ENCODE measurements around the gene IFNA13. TPM values are rescaled to one million over a fixed set of nuclear protein-coding genes. Genes with fewer than 3 reads are reported as not detected.

Gene IFNA13
- total RNA-seq, 2 experiments from 2014 or later = not detected

- Mint-ChIP-seq H3K4me3 (no peak overlapping the region), H3K27ac (no peak overlapping the region), H3K36me3 (ENCODE audit: low read depth) (peaks cover 4% of the 10 kb centered on the region), H3K9me3 (peaks cover 2% of the 10 kb centered on the region), H3K27me3 (peaks cover 40% of the 10 kb centered on the region), H3K4me1 (ENCODE audit: low read depth) (peaks cover 13% of the 10 kb centered on the region)
- TF ChIP-seq CTCF (IDR thresholded peaks at IDR 0.05) = no peak
- no peak overlapping the region for H3K27ac ChIP-seq (ENCODE audit: low read depth in 1 of 2, low read length in 2 of 2)
- H3K4me3 ChIP-seq (ENCODE audit: low read length) = no peak overlapping the region
- CTCF ChIA-PET = interaction anchor here (1.2 to 1.4 kb wide), 2 partner anchors 14 to 94 kb away, joined by 3 to 4 read pairs; no protein-coding TSS in a partner anchor
- POLR2A ChIA-PET = no interaction called here
- intact Hi-C loops (cut with DNase I, micrococcal nuclease) = no loop called here
- DNase-seq = no peak
- ATAC-seq (ENCODE audit: poor library complexity) = no peak
- no peaks in the 10 kb centered on the region for H3K27me3 ChIP-seq (ENCODE audit: control insufficient read depth in 1 of 2, insufficient read depth in 2 of 2, low read length in 2 of 2)
- no peaks in the 10 kb centered on the region for H3K4me1 ChIP-seq (ENCODE audit: insufficient read depth, low read length)
- no peaks in the 10 kb centered on the region for H3K9me3 ChIP-seq (ENCODE audit: control insufficient read depth in 1 of 2, insufficient read depth in 1 of 2, low read length in 2 of 2)
- no peaks in the 10 kb centered on the region for H3K36me3 ChIP-seq (ENCODE audit: insufficient read depth, low read length)
Measured at GRCh38 chr9:21340735-21341134, 27.1 kb downstream of the IFNA13 start.

GRCh38 chr9:21336457-21336856, 31.4 kb downstream of the IFNA13 start:
- no peak for TF ChIP-seq CTCF (IDR thresholded peaks at IDR 0.05)
- ChIA-PET POLR2A (interaction anchor here (0.8 kb wide), 1 partner anchor 8 kb away, joined by 3 read pairs; no protein-coding TSS in a partner anchor), CTCF (interaction anchor here (0.9 to 1.5 kb wide), 2 partner anchors 10 to 96 kb away, joined by 3 read pairs; no protein-coding TSS in a partner anchor)
- H3K9me3 Mint-ChIP-seq = peaks cover 2% of the 10 kb centered on the region
- H3K4me1 ChIP-seq (ENCODE audit: insufficient read depth, low read length) = peaks cover 23% of the 10 kb centered on the region
- ATAC-seq (ENCODE audit: poor library complexity) (no peak), DNase-seq (peak in 1 of 14 experiments; percentile 23)
- no peak overlapping the region for H3K4me3 ChIP-seq (ENCODE audit: low read length)
- intact Hi-C loops (cut with DNase I, micrococcal nuclease) = loop anchor here in 1 of 2 experiments (10.0 kb wide), 2 partner anchors 218 to 368 kb away; no protein-coding TSS in a partner anchor
- peak overlapping the region; percentile 94 for H3K4me3 Mint-ChIP-seq
- H3K36me3 Mint-ChIP-seq (ENCODE audit: low read depth) = peaks cover 46% of the 10 kb centered on the region
- peaks cover 8% of the 10 kb centered on the region for H3K27me3 Mint-ChIP-seq
- peak overlapping the region; percentile 96 for H3K27ac Mint-ChIP-seq
- H3K27me3 ChIP-seq (ENCODE audit: control insufficient read depth in 1 of 2, insufficient read depth in 2 of 2, low read length in 2 of 2) = no peaks in the 10 kb centered on the region
- no peak overlapping the region for H3K27ac ChIP-seq (ENCODE audit: low read depth in 1 of 2, low read length in 2 of 2)
- H3K36me3 ChIP-seq (ENCODE audit: insufficient read depth, low read length) = peaks cover 4% of the 10 kb centered on the region
- H3K9me3 ChIP-seq (ENCODE audit: control insufficient read depth in 1 of 2, insufficient read depth in 1 of 2, low read length in 2 of 2) = no peaks in the 10 kb centered on the region
- H3K4me1 Mint-ChIP-seq (ENCODE audit: low read depth) = peaks cover 53% of the 10 kb centered on the region

- intact Hi-C loops (cut with DNase I, micrococcal nuclease) = loop anchor here (5.0 to 10.0 kb wide), 3 partner anchors 220 to 467 kb away; partner anchors contain the start of gene MTAP (in 1 of the 2)
- DNase-seq (peak; percentile 72 to 94 (median 83)), ATAC-seq (ENCODE audit: poor library complexity) (peak; percentile 83)
- POLR2A ChIA-PET = interaction anchor here (0.5 to 2.6 kb wide), 12 partner anchors 9 to 713 kb away, joined by 3 to 11 read pairs (median 4); partner anchors contain the start of genes MLLT3 and MTAP
- H3K27me3 ChIP-seq (ENCODE audit: control insufficient read depth in 1 of 2, insufficient read depth in 2 of 2, low read length in 2 of 2) = no peaks in the 10 kb centered on the region
- H3K4me3 ChIP-seq (ENCODE audit: low read length) = peak within 1 kb of the TSS; percentile 70
- CTCF ChIA-PET = interaction anchor here (1.2 to 3.9 kb wide), 4 partner anchors 9 to 120 kb away, joined by 4 to 20 read pairs (median 10); no protein-coding TSS in a partner anchor
- peak within 1 kb of the TSS; percentile 89 to 94 for H3K27ac ChIP-seq (ENCODE audit: low read depth in 1 of 2, low read length in 2 of 2)
- peaks cover 27% of the 10 kb centered on the region for H3K4me1 ChIP-seq (ENCODE audit: insufficient read depth, low read length)
- Mint-ChIP-seq H3K9me3 (peaks cover 2% of the 10 kb centered on the region), H3K27ac (peak within 1 kb of the TSS; percentile 96), H3K4me1 (ENCODE audit: low read depth) (peaks cover 68% of the 10 kb centered on the region), H3K36me3 (ENCODE audit: low read depth) (peaks cover 59% of the 10 kb centered on the region), H3K4me3 (peak within 1 kb of the TSS; percentile 94), H3K27me3 (no peaks in the 10 kb centered on the region)
- peaks cover 11% of the 10 kb centered on the region for H3K36me3 ChIP-seq (ENCODE audit: insufficient read depth, low read length)
- H3K9me3 ChIP-seq (ENCODE audit: control insufficient read depth in 1 of 2, insufficient read depth in 1 of 2, low read length in 2 of 2) = no peaks in the 10 kb centered on the region
- no peak for TF ChIP-seq CTCF (IDR thresholded peaks at IDR 0.05)
Measured at GRCh38 chr9:21334701-21335632, 32.9 kb downstream of the IFNA13 start, which contains the start of gene KLHL9. Gene KLHL9 (minus strand): TSS chr9:21335404. CDS start chr9:21334859, 545 bp downstream.

Measured in CD4-positive, alpha-beta T cell (primary cell).